Effector memory CD4-positive, alpha-beta T cell (primary cell): ENCODE measurements around the gene KCNK4.

Experiments
- DNase-seq, 3 donors: peaks; one replicate each; pipeline ENCODE4 v3.0.0-alpha.2; 2020
- H3K27ac ChIP-seq: 2 replicates; pipeline ENCODE4 v1.7.0; 2013; ENCODE audit warnings: mild to moderate bottlenecking, low read length, moderate library complexity; ENCODE audit not compliant: insufficient read depth, poor library complexity, severe bottlenecking
- H3K27me3 ChIP-seq: replicated peaks from 2 replicates; pipeline ENCODE4 v1.7.0; 2013; ENCODE audit warnings: mild to moderate bottlenecking, low read length; ENCODE audit not compliant: insufficient read depth, control insufficient read depth, poor library complexity, severe bottlenecking
- H3K36me3 ChIP-seq: 2 replicates; pipeline ENCODE4 v1.7.0; 2013; ENCODE audit warnings: mild to moderate bottlenecking, low read length, moderate library complexity; ENCODE audit not compliant: control insufficient read depth, insufficient read depth
- H3K4me1 ChIP-seq: 2 replicates; pipeline ENCODE4 v1.7.0; 2013; ENCODE audit warnings: low read length, mild to moderate bottlenecking; ENCODE audit not compliant: control insufficient read depth, insufficient read depth, poor library complexity, severe bottlenecking
- H3K4me3 ChIP-seq: 2 replicates; pipeline ENCODE4 v1.7.0; 2013; ENCODE audit warnings: low read length, low read depth, mild to moderate bottlenecking; ENCODE audit not compliant: insufficient read depth, poor library complexity, severe bottlenecking
- H3K9me3 ChIP-seq: 2 replicates; pipeline ENCODE4 v1.7.0; 2013; ENCODE audit warnings: mild to moderate bottlenecking, low read length, moderate library complexity; ENCODE audit not compliant: control insufficient read depth

Gene KCNK4

GRCh38 chr11:64262271-64263002 is 28.7 kb upstream of the KCNK4 start:
- H3K4me3 ChIP-seq: no peak overlapping the region
- peaks cover 6% of the 10 kb centered on the region for H3K36me3 ChIP-seq
- DNase-seq: no peak
- H3K4me1 ChIP-seq: no peaks in the 10 kb centered on the region
- H3K9me3 ChIP-seq: no peaks in the 10 kb centered on the region
- no peak overlapping the region for H3K27ac ChIP-seq
- no peaks in the 10 kb centered on the region for H3K27me3 ChIP-seq

GRCh38 chr11:64263021-64263946 is 27.8 kb upstream of the KCNK4 start:
- Histone ChIP-seq H3K4me3 (no peak overlapping the region), H3K27me3 (no peaks in the 10 kb centered on the region), H3K9me3 (no peaks in the 10 kb centered on the region), H3K27ac (no peak overlapping the region), H3K36me3 (peaks cover 6% of the 10 kb centered on the region), H3K4me1 (no peaks in the 10 kb centered on the region)
- no peak for DNase-seq

- H3K27me3 ChIP-seq: no peaks in the 10 kb centered on the region
- peaks cover 6% of the 10 kb centered on the region for H3K36me3 ChIP-seq
- no peak overlapping the region for H3K4me3 ChIP-seq
- DNase-seq: no peak
- H3K9me3 ChIP-seq: no peaks in the 10 kb centered on the region
- H3K4me1 ChIP-seq: peaks cover 6% of the 10 kb centered on the region
- H3K27ac ChIP-seq: no peak overlapping the region
Measured at GRCh38 chr11:64263947-64264317, 27.2 kb upstream of the KCNK4 start.

- no peaks in the 10 kb centered on the region for H3K27me3 ChIP-seq
- H3K4me1 ChIP-seq: peaks cover 8% of the 10 kb centered on the region
- H3K27ac ChIP-seq: no peak overlapping the region
- H3K9me3 ChIP-seq: no peaks in the 10 kb centered on the region
- DNase-seq: no peak
- peaks cover 6% of the 10 kb centered on the region for H3K36me3 ChIP-seq
- no peak overlapping the region for H3K4me3 ChIP-seq
Measured at GRCh38 chr11:64264371-64264852, 26.7 kb upstream of the KCNK4 start.

GRCh38 chr11:64265176-64266160 is 25.6 kb upstream of the KCNK4 start:
- peaks cover 8% of the 10 kb centered on the region for H3K4me1 ChIP-seq
- no peak overlapping the region for H3K4me3 ChIP-seq
- no peak for DNase-seq
- H3K36me3 ChIP-seq: peaks cover 6% of the 10 kb centered on the region
- H3K27me3 ChIP-seq: no peaks in the 10 kb centered on the region
- H3K27ac ChIP-seq: no peak overlapping the region
- H3K9me3 ChIP-seq: no peaks in the 10 kb centered on the region

GRCh38 chr11:64266339-64266738 is 24.8 kb upstream of the KCNK4 start:
- Histone ChIP-seq H3K27ac (no peak overlapping the region), H3K4me3 (no peak overlapping the region), H3K27me3 (no peaks in the 10 kb centered on the region), H3K36me3 (peaks cover 6% of the 10 kb centered on the region), H3K9me3 (no peaks in the 10 kb centered on the region), H3K4me1 (peaks cover 8% of the 10 kb centered on the region)
- no peak for DNase-seq

- no peaks in the 10 kb centered on the region for H3K9me3 ChIP-seq
- DNase-seq: no peak
- no peaks in the 10 kb centered on the region for H3K27me3 ChIP-seq
- no peak overlapping the region for H3K27ac ChIP-seq
- H3K4me3 ChIP-seq: no peak overlapping the region
- H3K4me1 ChIP-seq: peaks cover 12% of the 10 kb centered on the region
- H3K36me3 ChIP-seq: peaks cover 6% of the 10 kb centered on the region
Measured at GRCh38 chr11:64267207-64267945, 23.7 kb upstream of the KCNK4 start.

GRCh38 chr11:64268025-64268892 is 22.8 kb upstream of the KCNK4 start:
- Histone ChIP-seq H3K9me3 (no peaks in the 10 kb centered on the region), H3K36me3 (peaks cover 6% of the 10 kb centered on the region), H3K27ac (peak overlapping the region; percentile 98), H3K4me1 (peaks cover 12% of the 10 kb centered on the region), H3K27me3 (no peaks in the 10 kb centered on the region), H3K4me3 (peak overlapping the region; percentile 61)
- DNase-seq: no peak
